HG03064 (cell line): ENCODE data around the gene NFYB.
A peak's percentile ranks its signal among the peaks of the same experiment; 100 is the strongest.
"Not testable (repeated sequence)": the region's sequence is repeated elsewhere in the genome, so short reads cannot be mapped to it uniquely, and the experiment has no call there.

ENCODE experiments used
- ATAC-seq: cut with Tn5 transposase; IDR thresholded peaks from one replicate; pipeline ENCODE4 v1.9.1; 2021; ENCODE audit warnings: low read depth; ENCODE audit not compliant: unreplicated experiment

NFYB gene

DNA sequence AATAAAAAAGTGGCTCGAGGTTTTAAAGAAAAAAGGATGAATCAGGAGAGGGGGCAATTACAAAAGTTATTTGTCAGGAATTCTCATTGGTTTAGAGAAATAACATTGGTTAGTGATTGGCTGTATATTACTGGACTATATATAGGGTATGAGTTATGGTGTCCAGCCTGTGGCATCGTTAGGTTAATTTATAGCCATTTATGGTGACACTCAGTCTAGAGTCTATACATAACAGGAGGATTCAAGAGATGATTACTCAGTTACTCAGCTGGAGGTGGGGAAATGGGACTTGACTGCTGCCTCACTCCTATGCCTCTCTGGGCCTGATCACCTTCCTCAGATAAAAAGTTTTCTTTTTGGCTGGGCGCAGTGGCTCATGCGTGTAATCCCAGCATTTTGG lies 25.6 kb upstream of the NFYB start:
- ATAC-seq: no peak

GRCh38 chr12:104163028-104163427 lies 25.0 kb upstream of the NFYB start:
- ATAC-seq: not testable (repeated sequence)

GRCh38 chr12:104155711-104156555 lies 17.9 kb upstream of the NFYB start:
- no peak for ATAC-seq

DNA sequence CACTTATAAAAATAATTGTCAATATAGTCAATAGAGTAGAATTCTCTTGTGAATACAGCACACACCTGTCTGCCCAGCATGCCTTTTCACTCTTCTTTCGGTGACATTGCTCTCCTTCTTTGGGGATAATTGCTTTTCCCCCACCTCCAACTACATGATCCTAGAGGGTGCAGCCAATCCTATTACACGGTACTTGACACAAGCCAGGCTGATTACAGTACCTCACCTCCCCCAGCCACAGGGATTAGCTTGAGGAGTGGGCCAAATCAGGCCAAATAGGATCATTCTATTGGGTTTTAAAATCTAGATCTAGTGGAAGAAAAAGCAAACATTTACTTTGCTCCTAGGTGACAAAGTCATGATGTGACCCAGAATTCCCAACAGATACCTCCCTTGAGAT lies 16.8 kb upstream of the NFYB start:
- no peak for ATAC-seq

GRCh38 chr12:104154286-104154685 lies 16.3 kb upstream of the NFYB start:
- ATAC-seq: no peak

- no peak for ATAC-seq
Observed at GRCh38 chr12:104152685-104153241, 14.8 kb upstream of the NFYB start.

- ATAC-seq: no peak
Observed at GRCh38 chr12:104150416-104150815, 12.4 kb upstream of the NFYB start.

DNA sequence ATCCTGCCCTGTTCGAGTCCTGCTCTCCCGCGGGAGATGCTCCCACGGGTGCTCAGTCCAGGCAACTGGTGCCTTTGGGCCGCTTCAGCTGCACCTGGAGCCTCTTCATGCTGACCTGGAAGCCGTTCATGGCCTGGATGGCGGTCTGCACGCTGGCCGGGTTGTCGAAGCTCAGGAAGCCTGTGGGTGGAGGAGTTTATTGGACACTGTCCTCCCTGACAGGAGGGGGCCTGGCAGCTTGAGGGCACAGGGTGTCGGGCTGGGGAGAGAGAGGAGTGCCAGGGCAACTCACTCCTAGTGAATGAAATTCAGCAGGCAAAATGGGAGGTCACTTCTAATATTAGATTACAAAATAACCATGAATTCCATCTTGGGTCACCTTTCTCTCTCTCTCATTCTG lies 9.3 kb upstream of the NFYB start:
- ATAC-seq: no peak

DNA sequence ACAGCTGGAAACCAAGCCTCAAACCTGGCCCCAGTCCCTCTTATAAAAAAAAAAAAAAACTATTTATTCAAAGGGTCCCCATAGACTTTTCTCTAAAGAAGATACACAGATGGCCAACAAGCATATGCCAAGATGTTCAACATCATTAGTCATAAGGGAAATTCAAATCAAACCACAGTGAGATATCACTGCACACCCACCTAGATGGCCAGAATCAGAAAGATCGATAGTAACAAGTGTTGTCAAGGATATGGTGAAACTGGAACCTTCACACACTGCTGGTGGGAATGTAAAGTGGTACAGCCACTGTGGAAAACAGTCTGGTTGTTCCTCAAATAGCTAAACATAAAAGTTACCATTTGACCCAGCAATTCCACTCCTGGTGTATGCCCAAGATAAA lies 5.9 kb upstream of the NFYB start:
- no peak for ATAC-seq

DNA sequence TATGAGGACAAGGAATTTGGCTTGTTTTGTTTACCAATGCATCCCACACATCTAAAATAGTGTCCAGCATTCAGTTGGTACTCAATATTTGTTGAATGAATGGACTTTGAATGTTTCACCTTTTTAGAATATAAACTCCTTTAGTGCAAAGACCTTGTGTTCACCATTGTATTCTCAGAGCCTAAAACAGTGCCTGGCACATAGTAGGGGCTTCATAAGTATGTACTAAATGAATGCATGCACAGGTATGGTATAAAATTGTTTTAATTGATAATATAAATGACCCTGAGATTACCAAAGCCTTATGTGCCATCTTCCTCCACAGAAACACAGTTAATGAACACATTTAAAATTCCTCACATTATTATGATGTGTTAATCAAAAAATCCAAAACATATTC lies 5.0 kb upstream of the NFYB start:
- ATAC-seq: no peak

DNA sequence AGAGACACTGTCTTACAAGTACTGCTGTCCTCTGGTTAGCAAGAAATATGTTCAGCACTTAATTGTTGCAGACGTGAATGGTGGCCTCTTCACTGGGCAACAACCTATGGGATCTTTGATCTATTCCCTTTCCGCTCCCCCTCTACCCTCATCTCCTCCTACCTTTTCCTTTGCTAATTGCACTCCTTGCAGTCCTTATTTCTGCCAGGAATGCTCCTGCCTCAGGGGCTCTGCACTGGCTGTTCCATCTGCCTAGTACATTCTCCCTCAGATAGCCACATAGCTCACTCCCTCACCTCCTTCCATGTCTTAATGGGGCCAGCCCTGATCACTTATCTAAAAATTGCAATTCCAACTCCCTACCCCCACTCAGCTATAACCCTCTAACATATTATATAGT lies 4.5 kb upstream of the NFYB start:
- no peak for ATAC-seq

DNA sequence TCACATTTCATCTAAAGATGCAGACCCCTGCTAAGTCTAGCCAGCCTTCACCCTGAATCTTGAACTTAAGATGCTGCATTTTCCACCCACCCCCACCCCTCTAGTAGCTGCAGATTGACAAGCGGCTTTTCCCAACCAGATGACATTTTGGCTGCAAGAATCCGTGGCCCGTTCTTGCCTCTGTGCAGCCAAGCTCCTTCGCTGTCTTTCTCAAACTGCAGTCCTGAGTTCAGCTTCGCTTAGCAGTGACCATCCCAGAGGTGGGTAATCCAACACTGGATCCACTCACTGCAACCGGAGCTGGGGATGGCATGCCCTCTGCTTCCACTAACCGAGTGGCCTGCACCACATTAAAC lies 765 bp upstream of the NFYB start:
- no peak for ATAC-seq

GRCh38 chr12:104137001-104137901 lies 759 bp downstream of the NFYB start:
- peak; percentile 26 for ATAC-seq

GRCh38 chr12:104136577-104136976 lies 1.4 kb downstream of the NFYB start:
- ATAC-seq: no peak

DNA sequence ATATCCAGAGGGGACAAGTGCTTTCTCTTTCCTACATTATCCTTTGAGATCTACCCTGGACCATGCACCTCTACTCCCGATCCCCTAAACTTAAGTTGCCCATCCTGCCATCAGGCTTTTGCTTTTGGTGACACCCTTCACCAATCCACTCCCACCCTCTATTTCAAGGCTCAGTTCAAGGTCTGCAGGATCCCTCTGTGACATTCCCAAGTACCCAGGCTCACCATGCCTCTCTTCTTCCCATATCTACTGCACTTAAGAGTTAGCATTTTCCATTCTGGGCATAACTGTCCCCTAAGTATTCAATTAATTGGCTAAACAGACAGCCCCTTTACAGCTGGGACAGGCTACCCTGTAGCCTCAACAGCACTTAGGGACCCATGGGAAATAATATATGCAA lies 3.1 kb downstream of the NFYB start:
- no peak for ATAC-seq

DNA sequence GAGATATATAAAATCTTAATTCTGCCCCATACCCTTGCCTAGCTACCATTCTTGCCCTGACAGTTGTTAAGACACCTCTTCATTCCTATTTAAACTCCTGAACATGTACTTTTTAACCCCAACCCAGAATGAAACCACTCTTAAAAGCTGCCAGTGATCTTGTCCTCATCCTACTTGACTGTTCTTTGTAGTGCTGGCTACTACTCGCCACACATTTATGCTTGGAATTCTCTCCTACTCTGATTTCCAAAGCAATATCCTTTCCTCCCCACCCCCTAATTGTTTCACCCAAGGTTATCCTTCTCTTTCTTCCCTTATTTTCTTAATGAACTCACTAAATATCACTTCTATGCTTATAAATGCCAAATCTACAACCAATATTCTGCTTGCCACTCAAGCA lies 4.1 kb downstream of the NFYB start:
- no peak for ATAC-seq

GRCh38 chr12:104133321-104133720 lies 4.7 kb downstream of the NFYB start:
- ATAC-seq: no peak

GRCh38 chr12:104132351-104132956 lies 5.6 kb downstream of the NFYB start:
- no peak for ATAC-seq

GRCh38 chr12:104131609-104132008 lies 6.4 kb downstream of the NFYB start:
- ATAC-seq: no peak

DNA sequence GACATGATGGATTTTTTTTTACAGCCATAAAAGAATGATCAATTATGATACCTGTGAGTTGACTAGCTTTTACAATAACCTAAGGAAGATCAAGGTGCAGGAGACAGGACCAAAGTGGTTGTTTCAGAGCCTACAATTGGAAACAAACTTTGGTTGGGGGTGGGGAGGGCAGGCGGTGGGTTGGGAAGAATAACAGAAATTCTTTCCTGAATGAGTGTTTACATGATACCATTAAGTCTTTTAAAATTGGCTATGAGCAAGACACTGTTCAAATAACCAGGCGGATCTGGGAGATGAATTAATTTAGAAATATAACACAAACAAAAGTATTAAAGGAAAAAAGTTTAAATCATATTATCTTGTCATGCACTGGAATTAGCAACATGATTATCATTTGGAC lies 7.2 kb downstream of the NFYB start:
- no peak for ATAC-seq

DNA sequence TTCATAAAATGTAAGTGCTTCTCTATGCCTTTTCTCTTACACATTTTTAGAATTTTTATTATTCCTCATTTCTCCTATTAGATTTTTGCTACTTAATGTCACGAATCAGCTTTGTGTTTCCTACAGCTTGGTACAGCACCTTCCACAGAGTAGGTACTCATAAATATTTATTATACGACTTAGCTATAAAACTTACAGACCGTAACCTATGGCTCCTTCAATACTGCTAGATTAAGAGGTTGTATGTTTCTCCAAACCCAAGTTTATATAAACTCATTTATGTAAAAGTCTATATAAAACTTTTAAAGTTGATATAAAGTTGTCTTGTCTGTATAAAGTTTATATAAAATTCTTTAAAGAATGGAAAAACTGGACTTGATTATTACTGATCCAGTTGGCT lies 11.5 kb downstream of the NFYB start:
- no peak for ATAC-seq
